ENCODE data around the gene CEPT1. TPM values are rescaled to one million over a fixed set of nuclear protein-coding genes. Genes with fewer than 3 reads are reported as not detected.

CEPT1 gene
- total RNA-seq, 1 experiment from 2014 or later: 33.0 TPM

GRCh38 chr1:111142356-111142975, 2.4 kb downstream of the CEPT1 start:
- H4K91ac ChIP-seq (ENCODE audit: insufficient read length, low read depth, low read length): no peak overlapping the region
- H2BK15ac ChIP-seq (ENCODE audit: low read depth, low read length): no peak overlapping the region
- no peak overlapping the region for H3K18ac ChIP-seq (ENCODE audit: insufficient read length, low read depth, low read length)
- no peak overlapping the region for H3K27ac ChIP-seq (ENCODE audit: insufficient read length, low read depth, low read length)
- no peak overlapping the region for H4K5ac ChIP-seq (ENCODE audit: insufficient read length, low read depth, low read length)
- H3K4me2 ChIP-seq (ENCODE audit: insufficient read depth, insufficient read length, low read length): no peak overlapping the region
- Mint-ChIP-seq H3K4me1 (peaks cover 29 to 33% of the 10 kb centered on the region in 2 experiments), H3K9me3 (no peaks in the 10 kb centered on the region; a peak in 1 of 5 replicates), H3K27me3 (ENCODE audit: low read depth) (peaks cover 1% of the 10 kb centered on the region; the same call in 1 of the 2 replicates), H3K4me3 (no peak overlapping the region), H3K27ac (no peak overlapping the region; a peak in 1 of 7 replicates), H3K36me3 (ENCODE audit: insufficient read depth in 1 of 3, low read depth in 3 of 3) (peaks cover 0 to 2% (median under 1%) of the 10 kb centered on the region in 3 experiments; a peak in 5 of 7 replicates)
- H2AFZ ChIP-seq (ENCODE audit: low read length): no peak overlapping the region
- H2BK5ac ChIP-seq (ENCODE audit: insufficient read length, low read length): no peak overlapping the region
- H3T11ph ChIP-seq (ENCODE audit: low read length): no peak overlapping the region
- H3K27me3 ChIP-seq (ENCODE audit: insufficient read depth, low read length): no peaks in the 10 kb centered on the region
- H3K14ac ChIP-seq (ENCODE audit: insufficient read depth, low read length): no peak overlapping the region
- H2BK20ac ChIP-seq (ENCODE audit: low read depth, low read length, poor library complexity, severe bottlenecking): no peak overlapping the region
- H3K9me3 ChIP-seq (ENCODE audit: control insufficient read depth, low read depth, low read length): no peaks in the 10 kb centered on the region
- TF ChIP-seq CTCF (conservative IDR thresholded peaks at IDR 0.05): no peak
- H3K23me2 ChIP-seq (ENCODE audit: insufficient read length, low read depth, low read length, poor library complexity, severe bottlenecking): peaks cover 5% of the 10 kb centered on the region
- no peaks in the 10 kb centered on the region for H4K20me1 ChIP-seq (ENCODE audit: control insufficient read depth, insufficient read depth, insufficient read length)
- no CpG with 5 or more reads among the region's 5 CpGs for WGBS (ENCODE audit: extremely low coverage, insufficient read length, low lambda C conversion rate)
- H2BK120ac ChIP-seq (ENCODE audit: low read depth, low read length, poor library complexity, severe bottlenecking): no peak overlapping the region
- no peak for DNase-seq
- no peak overlapping the region for H2BK12ac ChIP-seq (ENCODE audit: insufficient read length, low read depth, low read length)
- H3K4me1 ChIP-seq (ENCODE audit: insufficient read depth, low read length): no peaks in the 10 kb centered on the region
- H2AK5ac ChIP-seq (ENCODE audit: insufficient read length, low read length): no peak overlapping the region
- no peak overlapping the region for H4K8ac ChIP-seq (replicated peaks; ENCODE audit: insufficient read length, low read depth, low read length)
- H3K9ac ChIP-seq (ENCODE audit: extremely low read depth, insufficient read length, low read length): no peak overlapping the region
- H3K79me1 ChIP-seq (ENCODE audit: insufficient read depth, low read depth, low read length, poor library complexity, severe bottlenecking): no peaks in the 10 kb centered on the region
- no peak overlapping the region for H3K23ac ChIP-seq (ENCODE audit: insufficient read length, low read depth, low read length)
- H3K4ac ChIP-seq (ENCODE audit: low read depth, low read length): no peak overlapping the region
- no peak overlapping the region for H3K56ac ChIP-seq (ENCODE audit: insufficient read length, low read depth, low read length)
- peaks cover 18% of the 10 kb centered on the region; the same call in 1 of the 2 replicates for H3K79me2 ChIP-seq (ENCODE audit: insufficient read depth, low read length)

All from H9 (cell line).